Measurements from ENCODE around the gene POLR3GL. TPM values are rescaled to one million over a fixed set of nuclear protein-coding genes. Genes with fewer than 3 reads are reported as not detected.
"Not testable (repeated sequence)": the region's sequence is repeated elsewhere in the genome, so short reads cannot be mapped to it uniquely, and the experiment has no call there.

POLR3GL gene
- total RNA-seq, 1 experiment from 2014 or later: 21.0 TPM

DNA sequence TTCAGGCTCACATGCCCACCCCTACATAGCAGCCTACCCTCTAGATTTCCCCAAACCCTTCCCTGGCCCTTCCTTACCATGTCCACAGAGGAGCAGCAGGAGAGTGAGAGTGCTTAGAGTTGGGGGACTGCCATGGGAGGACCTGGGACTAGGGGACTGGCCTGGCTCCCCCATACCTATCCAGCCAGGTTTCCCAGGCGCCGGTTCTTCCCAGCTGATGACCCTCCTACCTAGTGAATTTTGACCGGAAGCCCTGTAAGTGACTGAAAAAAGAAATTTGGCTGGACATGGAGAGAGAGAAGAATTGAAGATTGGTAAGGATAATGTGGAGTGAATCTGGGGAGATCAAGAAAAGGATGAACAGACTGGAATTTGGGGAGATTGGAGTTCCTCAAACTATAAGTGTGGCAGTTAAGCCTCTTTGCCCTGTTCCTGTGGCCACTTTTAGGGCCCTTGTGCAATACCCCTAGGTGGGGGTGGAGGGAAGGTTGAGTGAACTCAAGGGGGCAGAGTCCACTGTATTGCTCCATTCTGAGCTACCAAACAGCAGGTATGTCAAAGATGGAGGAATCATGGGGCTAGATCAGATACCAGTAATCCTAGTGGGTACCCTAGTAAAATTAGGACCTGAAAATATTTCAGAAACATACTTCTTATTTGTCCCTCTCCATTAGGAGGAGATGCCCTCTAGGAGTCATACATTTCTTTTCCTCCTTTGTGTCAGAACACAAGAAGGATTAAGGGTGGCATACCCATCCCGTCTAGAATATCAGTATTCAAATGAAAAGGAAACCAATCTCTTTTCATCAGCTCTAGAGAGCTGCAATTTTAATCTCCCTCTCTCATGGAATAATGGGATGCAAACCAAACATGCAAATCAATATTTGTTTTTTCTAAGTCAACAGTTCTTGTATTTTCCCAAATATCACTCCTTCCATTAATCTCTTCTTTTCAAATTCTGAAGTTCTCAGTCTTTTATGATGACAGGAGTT is 55.9 kb downstream of the POLR3GL start:
- DNase-seq (ENCODE audit: low spot score): no peak

DNA sequence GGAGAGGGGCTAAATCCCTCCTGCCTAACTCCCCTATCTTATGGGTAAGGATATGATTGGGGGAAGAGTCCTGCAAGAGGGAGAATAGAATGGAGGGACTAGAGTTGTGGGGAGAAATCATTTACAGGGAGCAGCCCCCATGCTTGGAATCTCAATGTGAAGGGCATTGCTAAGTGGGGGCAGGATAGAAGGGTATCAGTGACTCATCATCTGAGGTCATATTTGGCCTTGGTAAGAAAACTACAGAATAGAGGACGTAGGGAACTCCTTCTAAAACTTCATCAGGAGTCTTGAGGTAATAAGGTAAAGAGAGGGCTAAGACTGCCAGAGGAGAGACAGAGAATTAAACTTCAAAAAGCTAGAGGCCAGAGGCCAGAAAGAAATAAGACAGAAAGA is 56.6 kb downstream of the POLR3GL start:
- no peak for DNase-seq (ENCODE audit: low spot score)

DNA sequence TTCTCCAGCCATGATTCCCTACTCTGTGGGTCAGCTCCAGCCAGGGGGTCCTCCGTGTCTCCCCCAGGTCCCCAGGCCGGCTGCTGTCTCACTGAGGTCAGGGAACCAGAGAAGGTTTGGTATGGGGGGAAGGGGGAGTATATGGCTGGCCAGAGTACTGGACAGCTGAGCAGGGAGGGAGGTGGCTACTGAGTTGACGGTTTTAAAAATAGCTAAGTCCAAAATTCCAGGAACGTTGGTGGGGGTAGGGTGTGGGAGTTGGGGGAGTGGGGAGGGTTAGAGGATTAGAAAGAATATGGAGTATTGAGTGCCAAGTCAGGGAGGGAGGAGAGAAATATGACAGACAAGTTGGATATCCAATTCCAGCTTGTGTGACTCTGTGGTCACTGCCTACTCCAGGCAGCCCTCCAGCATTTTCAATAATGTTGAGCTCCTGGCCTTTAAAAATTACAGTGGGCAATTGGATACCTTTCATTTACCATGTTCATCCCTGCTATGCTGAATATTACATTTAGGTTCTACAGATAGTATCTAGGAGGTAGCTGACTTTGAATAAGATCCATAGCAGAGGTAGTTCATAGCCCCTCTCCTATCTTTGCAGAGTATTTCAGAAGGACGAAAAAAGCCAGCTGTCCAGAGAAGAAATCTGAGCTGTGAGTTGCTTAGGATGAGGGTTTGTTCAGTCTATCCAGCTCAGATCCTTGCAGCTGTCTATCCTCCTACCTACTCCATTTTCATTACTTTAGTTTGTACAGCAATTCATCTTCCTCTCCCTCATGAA is 57.3 kb downstream of the POLR3GL start, which contains the start of gene HJV:
TSS of gene HJV (minus strand) at position 114 of the 781 bp plus-strand sequence. CDS start 1,504 bp downstream, outside the sequence.
- DNase-seq (ENCODE audit: low spot score): no peak

DNA sequence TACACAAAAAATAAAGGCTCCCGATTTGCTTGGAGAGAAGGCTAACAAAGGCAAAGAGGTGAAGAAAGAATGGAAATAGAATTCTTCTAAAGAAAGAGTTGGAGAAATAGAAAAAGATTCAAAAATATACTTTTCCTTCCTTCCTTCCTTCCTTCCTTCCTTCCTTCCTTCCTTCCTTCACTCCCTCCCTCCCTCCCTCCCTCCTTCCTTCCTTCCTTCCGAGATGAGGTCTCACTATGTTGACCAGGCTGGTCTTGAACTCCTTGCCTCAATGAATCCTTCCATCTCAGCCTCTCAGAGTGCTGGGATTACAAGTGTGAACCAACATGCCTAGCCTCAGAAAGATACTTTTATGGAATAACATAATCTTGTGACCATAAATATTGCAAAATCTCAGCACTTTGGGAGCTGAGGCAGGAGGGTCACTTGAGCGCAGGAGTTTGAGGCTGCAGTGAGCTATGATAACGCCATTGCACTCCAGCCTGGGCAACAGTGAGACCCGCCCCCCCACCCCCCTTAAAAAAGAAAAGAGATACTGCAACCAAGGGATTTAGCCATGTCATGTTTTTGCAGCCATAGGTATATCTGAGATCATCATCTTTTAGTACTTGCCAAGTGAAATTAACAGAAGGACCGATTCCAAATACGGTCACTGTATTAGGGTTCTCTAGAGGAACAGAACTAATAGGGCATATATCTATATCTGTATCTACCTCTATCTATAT is 58.1 kb downstream of the POLR3GL start:
- DNase-seq (ENCODE audit: low spot score): no peak

DNA sequence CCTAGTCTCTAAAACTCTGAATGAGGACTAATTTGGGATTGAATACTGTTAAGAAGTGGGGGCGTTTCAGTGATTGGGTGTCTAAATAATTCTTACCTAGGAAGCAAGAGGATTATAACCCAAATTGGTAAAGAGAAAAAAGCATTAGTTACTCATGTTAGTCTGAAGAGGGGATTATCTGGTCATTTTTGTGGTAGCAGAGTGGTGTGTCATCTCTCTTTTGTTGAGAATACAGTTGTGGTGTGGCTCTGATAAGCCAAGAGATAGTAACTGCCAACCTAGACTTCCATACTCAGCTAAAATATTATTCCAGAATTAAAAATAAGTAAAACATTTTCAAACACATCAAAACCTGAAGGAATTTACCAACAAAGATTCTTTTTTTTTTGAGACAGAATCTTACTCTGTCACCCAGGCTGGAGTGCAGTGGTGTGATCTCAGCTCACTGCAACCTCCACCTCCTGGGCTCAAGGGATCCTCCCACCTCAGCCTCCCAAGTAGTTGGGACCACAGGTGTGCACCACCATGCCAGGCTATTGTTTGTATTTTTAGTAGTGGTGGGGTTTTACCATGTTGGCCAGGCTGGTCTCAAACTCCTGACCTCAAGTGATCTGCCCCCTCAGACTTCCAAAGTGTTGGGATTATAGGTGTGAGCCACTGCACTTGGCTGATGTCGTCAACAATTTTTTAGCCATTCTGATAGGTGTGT is 61.5 kb downstream of the POLR3GL start:
- DNase-seq (ENCODE audit: low spot score): peak; percentile 27

DNA sequence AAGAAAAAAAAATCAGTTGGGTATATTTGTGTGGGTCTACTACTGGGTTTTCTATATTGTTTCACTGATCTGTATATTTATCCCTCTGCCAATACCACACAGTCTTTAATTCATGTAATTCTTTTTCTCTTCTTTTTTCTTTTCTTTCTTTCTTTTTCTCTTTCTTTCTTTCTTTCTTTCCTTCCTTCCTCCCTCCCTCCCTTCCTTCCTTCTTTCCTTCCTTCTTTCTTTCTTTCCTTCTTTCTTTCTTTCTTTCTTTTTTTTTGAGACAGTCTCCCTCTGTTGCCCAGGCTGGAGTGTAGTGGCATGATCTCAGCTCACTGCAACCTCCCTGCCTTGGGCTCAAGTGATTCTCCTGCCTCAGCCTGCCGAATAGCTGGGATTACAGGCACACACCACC is 62.2 kb downstream of the POLR3GL start:
- DNase-seq (ENCODE audit: low spot score): not testable (repeated sequence)

Other genes starting within 250 kb of the POLR3GL start
- gene CD160, start 245.2 kb upstream of the POLR3GL start, total RNA-seq (2014; rRNA removed; shearing (Covaris generic)): not detected in 2 replicates
- 19.9 and 23.1 TPM in 2 replicates for gene RNF115, start 140.6 kb upstream of the POLR3GL start, total RNA-seq (2014; rRNA removed; shearing (Covaris generic))
- 50.4 and 63.0 TPM in 2 replicates for gene POLR3C, start 140.5 kb upstream of the POLR3GL start, total RNA-seq (2014; rRNA removed; shearing (Covaris generic))
- gene NUDT17, start 119.1 kb upstream of the POLR3GL start, total RNA-seq (2014; rRNA removed; shearing (Covaris generic)): 2.7 and 8.2 TPM in 2 replicates
- 13.3 and 18.3 TPM in 2 replicates for gene PIAS3, start 105.6 kb upstream of the POLR3GL start, total RNA-seq (2014; rRNA removed; shearing (Covaris generic))
- not detected in 2 replicates for gene ANKRD35, start 78.8 kb upstream of the POLR3GL start, total RNA-seq (2014; rRNA removed; shearing (Covaris generic))
- 0.36 and 0.67 TPM in 2 replicates for gene ITGA10, start 54.6 kb upstream of the POLR3GL start, total RNA-seq (2014; rRNA removed; shearing (Covaris generic))
- 40.8 and 41.8 TPM in 2 replicates for gene PEX11B, start 46.0 kb upstream of the POLR3GL start, total RNA-seq (2014; rRNA removed; shearing (Covaris generic))
- 461 and 485 TPM in 2 replicates for gene RBM8A, start 37.2 kb upstream of the POLR3GL start, total RNA-seq (2014; rRNA removed; shearing (Covaris generic))
- 33.9 and 34.6 TPM in 2 replicates for gene LIX1L, start 6.7 kb upstream of the POLR3GL start, total RNA-seq (2014; rRNA removed; shearing (Covaris generic))
- 2.4 and 2.5 TPM in 2 replicates for gene ANKRD34A, start 115 bp upstream of the POLR3GL start, total RNA-seq (2014; rRNA removed; shearing (Covaris generic))
- 14.1 and 14.4 TPM in 2 replicates for gene TXNIP, start 31.9 kb downstream of the POLR3GL start, total RNA-seq (2014; rRNA removed; shearing (Covaris generic))
- not detected in 2 replicates for gene HJV, start 57.0 kb downstream of the POLR3GL start, total RNA-seq (2014; rRNA removed; shearing (Covaris generic))
- gene NBPF10, start 180.1 kb downstream of the POLR3GL start, total RNA-seq (2014; rRNA removed; shearing (Covaris generic)): 0.62 and 2.0 TPM in 2 replicates